Skeletal muscle tissue (tissue), 4 donors: ENCODE results near the gene DPP8. TPM values are rescaled to one million over a fixed set of nuclear protein-coding genes. Genes with fewer than 3 reads are reported as not detected.
"Not testable (repeated sequence)": the region's sequence is repeated elsewhere in the genome, so short reads cannot be mapped to it uniquely, and the experiment has no call there.

Experiments
- H3K27ac ChIP-seq: one replicate; pipeline ENCODE4 v1.7.0; 2013; ENCODE audit warnings: mild to moderate bottlenecking, low read depth, low read length, inconsistent platforms
- H3K27me3 ChIP-seq, 3 donors: one replicate each; pipeline ENCODE4 v1.7.0; 2013; ENCODE audit warnings: low read length in 3 of 3; ENCODE audit not compliant: control insufficient read depth in 3 of 3, insufficient read depth in 3 of 3
- H3K36me3 ChIP-seq, 3 donors: one replicate each; pipeline ENCODE4 v1.7.0; 2013; ENCODE audit warnings: low read length in 3 of 3; ENCODE audit not compliant: control insufficient read depth in 3 of 3, insufficient read depth in 3 of 3
- H3K4me1 ChIP-seq, 3 donors: one replicate each; pipeline ENCODE4 v1.7.0; 2013; ENCODE audit warnings: low read length in 3 of 3, mild to moderate bottlenecking in 3 of 3; ENCODE audit not compliant: control insufficient read depth in 3 of 3, insufficient read depth in 3 of 3
- H3K4me3 ChIP-seq, 3 donors: one replicate each; pipeline ENCODE4 v1.7.0; 2013; ENCODE audit warnings: low read length in 3 of 3
- H3K9ac ChIP-seq, 3 donors: one replicate each; pipeline ENCODE4 v1.7.0; 2013; ENCODE audit warnings: low read length in 3 of 3, mild to moderate bottlenecking in 3 of 3, moderate library complexity in 2 of 3, low read depth in 1 of 3
- H3K9me3 ChIP-seq, 3 donors: one replicate each; pipeline ENCODE4 v1.7.0; 2013; ENCODE audit warnings: low read length in 3 of 3; ENCODE audit not compliant: control insufficient read depth in 3 of 3
- total RNA-seq: library from RNA; depleted of rRNA; stranded (reverse); fragments of >200 nt; gene quantifications from one replicate; pipeline ENCODE4 v1.2.3, GENCODE V29; 2014
- donor health status: Osteomylitis.

DPP8 gene
- total RNA-seq: 43.3 TPM

DNA sequence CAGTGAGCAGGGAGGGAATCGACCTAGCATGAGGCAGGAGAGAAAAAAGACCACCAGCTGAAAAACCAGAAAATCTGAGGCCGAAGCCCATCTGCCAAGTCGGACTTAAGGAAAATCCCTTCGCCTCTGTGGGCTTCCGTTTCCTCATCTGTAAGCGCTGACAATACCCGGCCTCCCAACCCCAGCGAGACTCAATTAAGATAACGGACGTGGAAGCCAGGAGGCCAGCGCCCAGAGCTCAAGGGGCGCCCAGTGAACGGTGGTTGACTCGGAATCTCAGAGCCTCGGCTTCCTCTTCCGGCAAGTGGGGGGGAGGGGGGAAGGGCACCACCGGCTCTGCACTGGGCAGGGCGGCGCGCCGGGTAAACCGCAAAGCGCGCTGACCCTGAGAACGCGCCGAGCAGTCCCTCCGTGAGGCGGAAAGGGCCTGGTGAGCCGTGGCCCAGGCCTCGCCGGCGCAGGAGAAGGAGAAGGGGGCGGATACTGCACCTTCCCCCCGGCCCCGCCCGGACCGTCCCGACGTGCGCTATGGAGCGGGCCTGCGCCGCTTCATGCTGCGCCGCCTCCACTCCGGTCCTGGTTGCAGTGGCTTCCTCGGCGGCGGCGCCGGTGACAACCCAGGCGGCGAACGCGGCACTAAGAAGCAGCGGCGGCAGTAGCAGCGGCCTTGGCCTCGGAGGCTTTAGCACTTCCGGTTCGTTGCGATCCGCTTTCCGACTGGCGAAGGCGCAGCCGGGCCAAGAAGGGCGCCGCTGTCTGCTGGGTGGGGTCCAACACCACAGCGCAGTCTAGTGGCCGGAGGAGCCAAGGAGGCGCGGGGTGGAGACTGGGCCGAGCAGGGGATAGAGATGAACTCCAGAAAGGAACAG, at the start of gene DPP8:
Gene DPP8 (minus strand): TSS at position 693 of the 869 bp plus-strand sequence. CDS start 5,136 bp downstream, outside the sequence.
- Histone ChIP-seq H3K4me1 (peaks cover 23 to 41% (median 31%) of the 10 kb centered on the region in 3 donors), H3K27ac (peak within 1 kb of the TSS; percentile 88), H3K9ac (peak within 1 kb of the TSS; percentile 93 to 99 (median 95)), H3K36me3 (peaks cover 0 to 6% (median 4%) of the 10 kb centered on the region in 3 donors), H3K9me3 (no peaks in the 10 kb centered on the region), H3K27me3 (no peaks in the 10 kb centered on the region), H3K4me3 (peak within 1 kb of the TSS; percentile 97 to 98 (median 98))

DNA sequence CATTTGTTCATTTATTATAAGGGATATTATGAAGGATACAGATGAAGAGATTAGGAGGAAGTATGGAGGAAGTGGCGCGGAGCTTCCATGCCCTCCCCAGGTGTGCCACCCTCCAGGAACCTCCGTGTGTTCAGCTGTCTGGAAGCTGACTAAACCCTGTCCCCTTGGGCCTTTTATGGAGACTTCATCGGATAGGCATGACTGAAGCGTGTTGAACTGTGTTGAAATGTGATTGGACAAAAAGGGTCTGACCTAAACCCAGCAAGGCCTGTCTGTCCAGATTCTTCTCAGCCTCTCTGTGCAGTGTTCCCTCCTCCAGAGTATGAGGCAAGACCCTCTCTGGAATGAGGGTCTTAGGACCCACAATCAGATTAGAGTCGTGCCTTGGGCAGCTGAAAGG, 44.4 kb upstream of the DPP8 start:
- Histone ChIP-seq H3K4me1 (no peaks in the 10 kb centered on the region), H3K27me3 (no peaks in the 10 kb centered on the region), H3K9ac (no peak overlapping the region), H3K4me3 (no peak overlapping the region), H3K36me3 (peaks cover 26 to 42% (median 35%) of the 10 kb centered on the region in 3 donors), H3K27ac (no peak overlapping the region), H3K9me3 (no peaks in the 10 kb centered on the region)

GRCh38 chr15:65559941-65560340, 42.5 kb upstream of the DPP8 start:
- no peaks in the 10 kb centered on the region for H3K9me3 ChIP-seq
- peaks cover 27 to 52% (median 41%) of the 10 kb centered on the region in 3 donors for H3K36me3 ChIP-seq
- H3K9ac ChIP-seq: no peak overlapping the region
- no peak overlapping the region for H3K27ac ChIP-seq
- H3K27me3 ChIP-seq: no peaks in the 10 kb centered on the region
- H3K4me3 ChIP-seq: no peak overlapping the region
- H3K4me1 ChIP-seq: no peaks in the 10 kb centered on the region

DNA sequence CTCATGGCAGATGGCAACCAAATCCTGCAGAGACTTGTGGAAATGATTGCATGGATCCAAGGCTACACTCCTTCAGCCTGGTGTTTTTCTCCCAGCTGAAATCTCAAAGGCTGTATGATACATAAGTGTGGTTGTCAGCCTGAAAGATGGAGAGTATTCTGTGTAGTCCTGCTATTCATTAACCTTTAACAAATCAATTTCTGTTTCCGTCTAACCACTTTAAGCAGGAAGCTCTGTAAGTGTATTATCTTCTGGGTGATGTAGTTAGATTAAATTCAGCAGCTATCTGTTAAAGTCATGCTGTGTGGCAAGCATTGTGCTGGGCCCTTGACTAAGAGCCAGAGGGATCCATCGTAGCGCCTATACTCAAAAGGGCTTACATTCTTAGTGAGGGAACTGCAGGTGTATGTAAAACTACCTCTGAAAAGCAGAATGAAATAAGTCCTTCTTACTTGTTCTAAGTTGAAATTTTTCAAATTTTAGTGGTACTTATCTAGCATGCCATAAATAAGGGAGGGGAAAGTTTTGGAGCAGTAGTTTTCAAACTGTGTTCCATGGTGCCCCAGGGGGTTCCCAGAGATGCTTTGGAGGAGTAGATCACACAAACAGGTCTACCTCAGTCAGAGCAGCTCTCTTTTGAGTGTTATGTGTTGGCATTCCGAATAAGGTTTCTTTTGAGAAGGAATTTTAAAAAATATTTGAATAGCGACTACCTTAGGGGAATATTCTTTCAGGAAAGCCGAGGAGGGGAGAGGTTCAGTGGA, 41.7 kb upstream of the DPP8 start:
- Histone ChIP-seq H3K4me1 (no peaks in the 10 kb centered on the region), H3K4me3 (no peak overlapping the region), H3K9ac (no peak overlapping the region), H3K9me3 (no peaks in the 10 kb centered on the region), H3K36me3 (peaks cover 21 to 48% (median 38%) of the 10 kb centered on the region in 3 donors), H3K27me3 (no peaks in the 10 kb centered on the region), H3K27ac (no peak overlapping the region)

DNA sequence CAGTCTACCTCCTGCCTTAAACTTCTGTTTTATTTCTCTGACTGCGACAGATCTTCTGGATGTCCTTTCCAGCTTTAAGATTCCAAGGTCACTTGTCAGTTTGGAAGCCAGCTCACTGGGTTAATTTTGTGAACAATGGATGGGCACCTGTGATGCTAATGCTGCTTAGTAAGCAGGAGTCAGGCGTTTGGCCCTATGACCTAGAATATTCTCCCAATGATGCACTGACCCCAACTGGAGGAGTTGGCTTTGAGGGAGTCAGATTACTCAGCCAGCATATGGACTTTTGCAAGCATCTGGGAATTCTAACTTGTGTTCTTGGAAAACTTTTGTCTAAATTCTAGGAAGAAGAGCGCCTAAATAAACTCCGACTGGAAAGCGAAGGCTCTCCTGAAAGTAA, 40.8 kb upstream of the DPP8 start:
- H3K4me1 ChIP-seq: no peaks in the 10 kb centered on the region
- no peaks in the 10 kb centered on the region for H3K27me3 ChIP-seq
- H3K9ac ChIP-seq: no peak overlapping the region
- no peak overlapping the region for H3K4me3 ChIP-seq
- peaks cover 19 to 46% (median 35%) of the 10 kb centered on the region in 3 donors for H3K36me3 ChIP-seq
- no peak overlapping the region for H3K27ac ChIP-seq
- H3K9me3 ChIP-seq: no peaks in the 10 kb centered on the region

- no peak overlapping the region for H3K9ac ChIP-seq
- H3K36me3 ChIP-seq: peaks cover 13 to 37% (median 27%) of the 10 kb centered on the region in 3 donors
- no peak overlapping the region for H3K27ac ChIP-seq
- no peaks in the 10 kb centered on the region for H3K4me1 ChIP-seq
- H3K9me3 ChIP-seq: no peaks in the 10 kb centered on the region
- no peak overlapping the region for H3K4me3 ChIP-seq
- no peaks in the 10 kb centered on the region for H3K27me3 ChIP-seq
These were observed 39.1 kb upstream of the DPP8 start for GRCh38 chr15:65556622-65557021.

DNA sequence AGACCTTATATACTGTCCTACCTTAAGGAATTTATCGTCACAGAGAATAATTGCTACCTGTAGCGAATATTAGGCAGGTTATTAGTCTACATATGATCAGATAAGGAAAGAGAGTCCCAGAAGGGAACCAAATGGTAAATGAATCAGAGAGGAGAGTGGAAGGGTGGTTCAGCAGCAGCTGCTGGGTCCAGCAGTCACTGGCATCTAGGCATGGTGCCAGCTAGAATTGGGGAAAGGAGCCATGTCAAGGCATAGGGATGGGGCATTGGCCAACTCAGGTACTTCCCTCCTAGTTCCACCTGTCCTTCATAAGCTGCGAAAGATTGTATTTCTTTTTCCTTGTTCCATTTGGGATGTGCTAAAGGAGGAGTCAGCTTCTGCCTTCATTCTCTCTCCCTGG, 36.2 kb upstream of the DPP8 start:
- Histone ChIP-seq H3K9me3 (no peaks in the 10 kb centered on the region), H3K9ac (no peak overlapping the region), H3K27ac (no peak overlapping the region), H3K4me3 (no peak overlapping the region), H3K4me1 (peaks cover 3 to 9% (median 9%) of the 10 kb centered on the region in 3 donors), H3K36me3 (peaks cover 10 to 29% (median 25%) of the 10 kb centered on the region in 3 donors), H3K27me3 (no peaks in the 10 kb centered on the region)

GRCh38 chr15:65552851-65553250, 35.4 kb upstream of the DPP8 start:
- not testable (repeated sequence) for H3K4me3 ChIP-seq, H3K27ac ChIP-seq, H3K4me1 ChIP-seq, H3K9me3 ChIP-seq, H3K27me3 ChIP-seq, H3K9ac ChIP-seq
- H3K36me3 ChIP-seq: peaks cover 9 to 27% (median 21%) of the 10 kb centered on the region in 3 donors

- Histone ChIP-seq H3K4me3 (no peak overlapping the region), H3K4me1 (peaks cover 3 to 9% (median 9%) of the 10 kb centered on the region in 3 donors), H3K36me3 (peaks cover under 1 to 13% (median 12%) of the 10 kb centered on the region in 3 donors), H3K27me3 (no peaks in the 10 kb centered on the region), H3K9me3 (no peaks in the 10 kb centered on the region), H3K9ac (no peak overlapping the region), H3K27ac (no peak overlapping the region)
These were observed 33.7 kb upstream of the DPP8 start for GRCh38 chr15:65551183-65551582.

- Histone ChIP-seq H3K27ac (no peak overlapping the region), H3K9me3 (no peaks in the 10 kb centered on the region), H3K9ac (no peak overlapping the region), H3K4me3 (no peak overlapping the region), H3K27me3 (no peaks in the 10 kb centered on the region), H3K4me1 (peaks cover 3 to 9% (median 9%) of the 10 kb centered on the region in 3 donors), H3K36me3 (peaks cover 0 to 10% (median 7%) of the 10 kb centered on the region in 3 donors)
These were observed 33.2 kb upstream of the DPP8 start for GRCh38 chr15:65550681-65551098.
